ENCODE results near the gene CHIC2. TPM values are rescaled to one million over a fixed set of nuclear protein-coding genes. Genes with fewer than 3 reads are reported as not detected.

CHIC2 gene
- total RNA-seq, 2 experiments from 2014 or later, result 16.8 to 17.5 TPM

- ATAC-seq (peak; percentile 39), DNase-seq (peak; percentile 76)
- Mint-ChIP-seq H3K36me3 (ENCODE audit: low read depth) (no peaks in the 10 kb centered on the region), H3K27ac (no peak overlapping the region), H3K4me3 (peak overlapping the region; percentile 57), H3K27me3 (peaks cover 71% of the 10 kb centered on the region), H3K9me3 (no peaks in the 10 kb centered on the region), H3K4me1 (ENCODE audit: low read depth) (peaks cover 37% of the 10 kb centered on the region)
- POLR2A ChIA-PET, result interaction anchor here (0.7 to 1.3 kb wide), 5 partner anchors 8 to 186 kb away, joined by 3 to 5 read pairs (median 3); no protein-coding TSS in a partner anchor
- TF ChIP-seq CTCF (IDR thresholded peaks at IDR 0.05), result no peak
- CTCF ChIA-PET, result interaction anchor here (0.6 to 2.4 kb wide), 6 partner anchors 10 to 163 kb away, joined by 3 to 10 read pairs (median 4); no protein-coding TSS in a partner anchor
- intact Hi-C loops (cut with micrococcal nuclease), result no loop called here
Measured at GRCh38 chr4:54093324-54094240, 29.2 kb upstream of the CHIC2 start.

DNA sequence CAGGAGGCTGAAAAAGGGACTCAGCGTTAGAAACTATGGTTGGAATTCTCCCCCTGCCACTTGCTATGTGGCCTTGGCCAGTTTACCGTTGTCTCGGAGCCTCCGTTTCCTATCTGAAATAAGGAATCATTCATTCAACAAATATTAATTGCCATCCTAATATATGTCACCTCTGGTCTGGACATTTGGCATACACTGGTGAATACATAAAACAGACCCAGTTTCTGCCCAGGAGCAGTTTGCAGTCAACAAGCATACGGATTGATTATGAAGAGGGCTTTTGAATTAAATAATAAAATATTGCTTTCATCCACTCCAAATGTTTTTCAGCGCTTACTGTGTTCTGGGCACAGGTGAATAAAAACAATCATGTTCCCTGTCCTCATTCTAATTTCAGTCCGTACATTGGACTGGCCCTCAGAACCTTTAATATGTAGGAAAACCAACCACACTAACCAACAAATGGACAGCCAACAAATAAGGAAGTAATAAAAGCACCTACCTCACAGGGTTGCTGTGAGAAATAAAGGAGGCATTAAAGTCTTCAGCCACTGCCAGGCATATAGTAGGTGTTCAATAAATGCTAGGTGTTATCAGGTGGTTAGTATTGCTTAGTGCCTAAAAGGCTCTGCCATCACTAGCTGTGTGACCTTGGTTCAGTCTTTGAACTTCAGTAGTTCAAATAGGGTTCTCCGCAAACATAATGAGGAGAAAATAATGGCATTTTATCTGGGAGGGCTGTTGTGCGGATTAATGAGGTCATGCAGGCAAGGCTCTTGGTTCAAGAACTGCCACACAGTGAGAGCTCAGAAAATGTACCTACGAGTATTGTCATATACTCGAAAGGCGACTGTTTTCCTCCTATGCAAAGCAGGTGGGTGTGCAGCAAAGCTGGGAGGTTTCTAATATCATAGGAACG is 28.3 kb upstream of the CHIC2 start:
- no peak for TF ChIP-seq CTCF (IDR thresholded peaks at IDR 0.05)
- ChIA-PET CTCF (interaction anchor here (0.6 to 1.8 kb wide), 6 partner anchors 10 to 142 kb away, joined by 3 to 5 read pairs (median 4); no protein-coding TSS in a partner anchor), POLR2A (interaction anchor here (1.0 to 1.9 kb wide), 4 partner anchors 8 to 44 kb away, joined by 3 to 5 read pairs (median 4); no protein-coding TSS in a partner anchor)
- intact Hi-C loops (cut with micrococcal nuclease), result no loop called here
- Mint-ChIP-seq H3K9me3 (no peaks in the 10 kb centered on the region), H3K4me1 (ENCODE audit: low read depth) (peaks cover 33% of the 10 kb centered on the region), H3K4me3 (peak overlapping the region; percentile 84), H3K27ac (no peak overlapping the region), H3K36me3 (ENCODE audit: low read depth) (no peaks in the 10 kb centered on the region), H3K27me3 (peaks cover 62% of the 10 kb centered on the region)
- ATAC-seq (no peak), DNase-seq (no peak)

DNA sequence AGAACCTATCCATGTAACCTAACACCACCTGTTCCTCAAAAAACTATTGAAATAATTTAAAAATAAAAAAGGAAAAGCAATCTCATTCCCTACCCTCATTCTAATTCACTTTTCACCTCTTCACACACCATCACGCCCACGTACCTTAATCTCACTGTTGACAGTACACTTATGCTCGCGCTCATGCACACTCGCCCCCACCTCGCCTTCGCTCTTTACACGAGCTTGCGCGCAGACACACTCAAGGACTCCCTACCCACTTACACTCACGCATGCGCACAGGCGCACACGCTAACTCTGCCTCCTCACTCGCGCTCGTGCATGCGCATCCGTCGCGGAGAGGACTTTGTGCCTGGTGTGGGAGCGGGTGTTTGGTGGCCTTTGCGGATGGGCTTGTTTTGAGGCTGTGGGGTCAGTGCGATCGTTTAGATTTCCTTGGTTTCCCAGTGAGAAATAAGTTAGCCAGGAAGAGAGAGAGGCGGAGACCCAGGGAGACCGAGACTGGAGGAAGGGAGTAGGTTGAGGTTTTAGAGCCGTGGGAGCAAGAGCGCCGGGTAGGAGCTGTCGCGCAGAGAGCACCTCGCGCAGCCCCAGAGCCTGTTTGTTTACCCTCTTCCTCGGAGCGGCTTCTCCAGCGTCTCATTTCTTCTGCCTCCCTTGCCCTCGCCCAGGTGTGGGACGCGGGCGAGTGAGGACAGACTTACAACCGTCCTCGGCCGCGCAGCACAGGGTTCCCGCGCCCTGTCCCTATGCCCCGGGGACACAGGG is 27.4 kb upstream of the CHIC2 start:
- POLR2A ChIA-PET, result interaction anchor here (0.9 to 1.9 kb wide), 2 partner anchors 11 to 43 kb away, joined by 4 to 5 read pairs; no protein-coding TSS in a partner anchor
- Mint-ChIP-seq H3K27me3 (peaks cover 53% of the 10 kb centered on the region), H3K4me3 (peak overlapping the region; percentile 84), H3K9me3 (no peaks in the 10 kb centered on the region), H3K4me1 (ENCODE audit: low read depth) (peaks cover 33% of the 10 kb centered on the region), H3K27ac (no peak overlapping the region), H3K36me3 (ENCODE audit: low read depth) (no peaks in the 10 kb centered on the region)
- CTCF ChIA-PET, result interaction anchor here (1.8 kb wide), 1 partner anchor 143 kb away, joined by 4 read pairs; no protein-coding TSS in a partner anchor
- peak; percentile 77 for DNase-seq
- TF ChIP-seq CTCF (IDR thresholded peaks at IDR 0.05), result no peak
- ATAC-seq, result peak; percentile 81
- intact Hi-C loops (cut with micrococcal nuclease), result no loop called here

- no peaks in the 10 kb centered on the region for H3K36me3 Mint-ChIP-seq (ENCODE audit: low read depth)
- H3K27me3 Mint-ChIP-seq, result peaks cover 45% of the 10 kb centered on the region
- ATAC-seq (peak; percentile 57), DNase-seq (peak; percentile 31)
- CTCF ChIA-PET, result interaction anchor here (1.8 kb wide), 1 partner anchor 143 kb away, joined by 4 read pairs; no protein-coding TSS in a partner anchor
- no peak for TF ChIP-seq CTCF (IDR thresholded peaks at IDR 0.05)
- H3K27ac Mint-ChIP-seq, result no peak overlapping the region
- H3K4me3 Mint-ChIP-seq, result peak overlapping the region; percentile 84
- no peaks in the 10 kb centered on the region for H3K9me3 Mint-ChIP-seq
- peaks cover 30% of the 10 kb centered on the region for H3K4me1 Mint-ChIP-seq (ENCODE audit: low read depth)
- POLR2A ChIA-PET, result interaction anchor here (0.9 to 1.9 kb wide), 3 partner anchors 11 to 43 kb away, joined by 3 to 5 read pairs (median 4); no protein-coding TSS in a partner anchor
- intact Hi-C loops (cut with micrococcal nuclease), result no loop called here
Measured at GRCh38 chr4:54090804-54091623, 26.6 kb upstream of the CHIC2 start.
